IPS-18a (cell line): ENCODE data around the gene HMGXB3.

Experiments used
- H3K27ac ChIP-seq: one replicate; pipeline ENCODE4 v1.5.1; 2013; ENCODE audit warnings: low read length
- H3K27me3 ChIP-seq: one replicate; pipeline ENCODE4 v1.6.1; 2013; ENCODE audit warnings: mild to moderate bottlenecking, low read length; ENCODE audit not compliant: control insufficient read depth, insufficient read depth
- H3K36me3 ChIP-seq: one replicate; pipeline ENCODE4 v1.6.1; 2013; ENCODE audit warnings: low read depth, low read length; ENCODE audit not compliant: control insufficient read depth
- H3K4me1 ChIP-seq: one replicate; pipeline ENCODE4 v1.6.1; 2013; ENCODE audit warnings: low read depth, low read length; ENCODE audit not compliant: control insufficient read depth
- H3K4me3 ChIP-seq: one replicate; pipeline ENCODE4 v1.5.1; 2013; ENCODE audit warnings: low read length
- H3K9ac ChIP-seq: one replicate; pipeline ENCODE4 v1.6.1; 2013; ENCODE audit warnings: mild to moderate bottlenecking, low read length, moderate library complexity
- H3K9me3 ChIP-seq: one replicate; pipeline ENCODE4 v1.6.1; 2013; ENCODE audit warnings: low read depth, low read length; ENCODE audit not compliant: control insufficient read depth

HMGXB3 gene

GRCh38 chr5:150075233-150075632 is 74.7 kb downstream of the HMGXB3 start:
- H3K9me3 ChIP-seq: no peaks in the 10 kb centered on the region
- H3K27ac ChIP-seq: no peak overlapping the region
- H3K4me3 ChIP-seq: no peak overlapping the region
- H3K9ac ChIP-seq: no peak overlapping the region
- H3K36me3 ChIP-seq: no peaks in the 10 kb centered on the region
- H3K4me1 ChIP-seq: no peaks in the 10 kb centered on the region
- no peaks in the 10 kb centered on the region for H3K27me3 ChIP-seq

DNA sequence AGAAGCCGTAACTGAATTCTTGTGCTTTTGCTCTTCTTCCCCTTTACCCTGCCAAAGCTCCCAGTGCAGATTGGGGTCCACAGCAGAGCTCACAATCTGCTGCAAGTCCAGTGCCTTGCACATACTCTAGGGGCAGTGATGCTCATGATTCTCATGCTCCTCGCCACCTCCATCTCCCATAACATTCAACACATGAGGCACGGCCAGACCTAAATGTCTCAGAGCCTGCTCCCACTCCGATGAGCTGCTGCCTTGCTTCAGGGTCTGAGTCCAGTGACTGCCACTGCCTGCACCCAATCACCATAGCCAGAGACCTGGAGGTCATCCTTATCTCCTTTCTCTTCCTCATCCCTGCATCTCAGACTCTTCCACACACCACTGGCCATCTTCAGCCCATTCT is 75.3 kb downstream of the HMGXB3 start:
- no peaks in the 10 kb centered on the region for H3K4me1 ChIP-seq
- H3K4me3 ChIP-seq: no peak overlapping the region
- no peaks in the 10 kb centered on the region for H3K36me3 ChIP-seq
- no peaks in the 10 kb centered on the region for H3K9me3 ChIP-seq
- H3K9ac ChIP-seq: no peak overlapping the region
- H3K27ac ChIP-seq: no peak overlapping the region
- no peaks in the 10 kb centered on the region for H3K27me3 ChIP-seq

GRCh38 chr5:150077060-150077459 is 76.5 kb downstream of the HMGXB3 start:
- Histone ChIP-seq H3K4me1 (peaks cover 5% of the 10 kb centered on the region), H3K36me3 (no peaks in the 10 kb centered on the region), H3K27me3 (no peaks in the 10 kb centered on the region), H3K27ac (no peak overlapping the region), H3K9me3 (no peaks in the 10 kb centered on the region), H3K9ac (no peak overlapping the region), H3K4me3 (no peak overlapping the region)

GRCh38 chr5:150077996-150078801 is 77.7 kb downstream of the HMGXB3 start:
- Histone ChIP-seq H3K9me3 (no peaks in the 10 kb centered on the region), H3K4me1 (peaks cover 11% of the 10 kb centered on the region), H3K27me3 (no peaks in the 10 kb centered on the region), H3K9ac (no peak overlapping the region), H3K36me3 (no peaks in the 10 kb centered on the region), H3K4me3 (no peak overlapping the region), H3K27ac (no peak overlapping the region)

DNA sequence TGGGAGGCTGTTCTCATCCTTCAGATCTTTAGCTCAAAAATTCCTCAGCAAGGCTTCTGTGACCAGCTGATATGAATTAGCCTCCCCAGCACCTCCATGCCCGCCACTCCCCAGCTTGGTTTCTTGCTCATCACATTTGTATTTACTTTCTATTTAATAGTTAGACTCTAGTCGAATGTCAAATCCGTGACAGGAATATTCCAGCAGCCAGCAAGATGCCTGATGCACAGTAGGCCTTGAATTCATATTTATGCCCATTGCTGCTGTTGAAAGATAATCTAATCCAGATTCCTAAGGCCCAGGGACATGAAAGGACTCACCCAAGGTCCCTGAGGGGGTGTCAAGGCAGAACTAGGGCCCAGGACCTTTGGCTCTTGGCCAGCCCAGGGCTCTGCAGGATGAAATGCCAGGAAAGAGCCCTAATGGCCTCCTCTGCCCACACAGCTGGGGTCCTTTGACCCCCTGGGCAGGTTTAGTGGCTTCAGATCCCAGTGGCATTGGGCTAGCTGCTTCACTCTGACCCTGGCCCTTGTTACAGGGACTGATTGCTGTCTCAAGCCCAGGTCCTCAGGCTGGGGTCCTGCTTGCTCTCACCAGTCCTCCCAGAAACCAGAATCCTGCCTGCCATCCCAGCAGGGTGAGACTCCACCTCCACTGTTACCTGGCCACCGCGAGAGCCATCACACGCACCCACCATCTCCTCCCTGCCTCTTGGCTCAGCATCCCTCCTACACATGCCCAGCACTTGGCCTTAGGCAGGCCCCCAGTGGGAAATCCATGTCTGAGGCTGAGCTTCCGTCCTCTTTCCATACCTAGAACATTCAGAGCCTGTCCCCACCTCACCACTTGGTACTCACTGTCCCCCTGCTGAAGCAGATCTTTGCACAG is 78.5 kb downstream of the HMGXB3 start:
- no peak overlapping the region for H3K27ac ChIP-seq
- no peaks in the 10 kb centered on the region for H3K27me3 ChIP-seq
- no peak overlapping the region for H3K4me3 ChIP-seq

DNA sequence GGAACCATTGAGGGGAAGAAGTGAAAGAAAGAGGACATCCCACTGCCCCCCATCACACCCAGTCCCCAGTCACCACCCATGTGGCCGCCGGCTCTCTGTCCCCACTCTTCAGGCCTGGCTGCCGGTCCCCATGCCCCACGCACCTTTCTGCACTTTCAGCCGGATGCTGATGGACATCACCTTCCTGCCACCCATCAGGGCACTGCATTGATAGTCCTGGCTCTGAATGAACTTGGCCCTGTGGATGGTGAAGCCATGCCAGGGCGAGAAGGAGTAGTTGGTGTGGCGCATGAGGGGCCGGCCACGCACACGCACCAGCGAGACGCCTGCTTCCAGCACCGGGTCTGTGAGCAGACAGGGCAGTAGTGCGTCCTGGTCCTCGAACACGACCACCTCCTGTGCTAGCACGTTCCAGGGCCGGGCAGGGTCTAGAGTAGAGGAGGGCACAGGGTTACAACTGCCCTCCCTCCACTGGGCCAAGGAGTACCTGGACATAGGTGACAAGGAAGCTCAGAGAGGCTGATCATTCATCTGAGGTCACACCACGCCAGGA is 79.4 kb downstream of the HMGXB3 start:
- H3K4me3 ChIP-seq: no peak overlapping the region
- H3K27me3 ChIP-seq: no peaks in the 10 kb centered on the region
- H3K27ac ChIP-seq: no peak overlapping the region
- H3K36me3 ChIP-seq: no peaks in the 10 kb centered on the region
- H3K4me1 ChIP-seq: peaks cover 11% of the 10 kb centered on the region
- H3K9ac ChIP-seq: no peak overlapping the region
- no peaks in the 10 kb centered on the region for H3K9me3 ChIP-seq

More for the DNA sequence above, 78.5 kb downstream of the HMGXB3 start:
- peaks cover 11% of the 10 kb centered on the region for H3K4me1 ChIP-seq
- no peak overlapping the region for H3K9ac ChIP-seq
- H3K9me3 ChIP-seq: no peaks in the 10 kb centered on the region
- H3K36me3 ChIP-seq: no peaks in the 10 kb centered on the region

GRCh38 chr5:150080696-150081435 is 80.3 kb downstream of the HMGXB3 start:
- Histone ChIP-seq H3K36me3 (no peaks in the 10 kb centered on the region), H3K4me3 (no peak overlapping the region), H3K4me1 (peaks cover 11% of the 10 kb centered on the region), H3K27ac (no peak overlapping the region), H3K27me3 (no peaks in the 10 kb centered on the region), H3K9ac (no peak overlapping the region), H3K9me3 (no peaks in the 10 kb centered on the region)

- Histone ChIP-seq H3K36me3 (no peaks in the 10 kb centered on the region), H3K27me3 (no peaks in the 10 kb centered on the region), H3K9me3 (no peaks in the 10 kb centered on the region), H3K4me3 (no peak overlapping the region), H3K9ac (no peak overlapping the region), H3K4me1 (peaks cover 11% of the 10 kb centered on the region), H3K27ac (no peak overlapping the region)
These were observed 81.2 kb downstream of the HMGXB3 start for GRCh38 chr5:150081541-150082283.

DNA sequence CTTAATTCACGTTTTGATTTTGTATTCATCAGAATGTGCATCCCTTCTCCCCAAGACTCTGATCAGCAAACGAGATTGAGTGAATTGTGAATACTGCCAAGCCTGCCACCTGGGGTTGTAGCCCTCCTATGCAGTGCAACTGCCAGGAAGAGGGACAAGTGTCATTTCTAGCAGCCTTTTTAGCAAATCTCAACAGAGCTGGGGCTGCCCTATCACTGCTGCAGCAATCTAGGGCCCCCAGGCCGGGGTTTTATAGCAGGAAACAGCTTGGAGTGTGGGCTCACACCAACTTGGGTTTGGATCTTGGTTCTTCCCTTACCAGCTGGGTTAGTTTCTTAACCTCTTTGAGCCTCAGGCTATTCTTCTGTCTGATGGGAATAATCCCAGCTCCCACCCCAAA is 81.8 kb downstream of the HMGXB3 start:
- Histone ChIP-seq H3K27me3 (no peaks in the 10 kb centered on the region), H3K27ac (no peak overlapping the region), H3K4me1 (peaks cover 11% of the 10 kb centered on the region), H3K4me3 (no peak overlapping the region), H3K9me3 (no peaks in the 10 kb centered on the region), H3K36me3 (no peaks in the 10 kb centered on the region), H3K9ac (no peak overlapping the region)

DNA sequence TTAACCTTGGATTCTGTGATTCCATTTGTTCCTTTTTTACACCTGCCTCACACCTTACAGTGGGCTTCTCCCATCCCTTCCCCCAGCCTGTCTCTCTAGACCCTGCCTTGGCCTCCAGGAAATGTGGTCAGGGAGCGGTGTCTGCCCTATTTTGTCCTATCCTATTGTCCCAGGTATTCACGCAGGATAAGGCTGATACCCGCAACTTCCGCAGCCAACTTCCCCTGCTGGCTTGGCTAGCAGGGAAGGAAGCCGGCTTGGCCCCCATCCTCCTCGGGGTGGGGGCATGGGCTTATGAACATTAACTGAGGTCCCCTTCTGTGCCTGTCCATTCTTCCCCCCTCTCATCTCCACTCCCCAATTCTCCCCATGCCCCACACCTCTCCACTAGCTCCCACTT is 82.3 kb downstream of the HMGXB3 start:
- Histone ChIP-seq H3K9me3 (no peaks in the 10 kb centered on the region), H3K4me1 (peaks cover 11% of the 10 kb centered on the region), H3K27me3 (no peaks in the 10 kb centered on the region), H3K27ac (no peak overlapping the region), H3K36me3 (no peaks in the 10 kb centered on the region), H3K4me3 (no peak overlapping the region), H3K9ac (no peak overlapping the region)
